ELF-1 (cell line): Measurements from ENCODE around the gene DEPP1.
"Not testable (repeated sequence)": the region's sequence is repeated elsewhere in the genome, so short reads cannot be mapped to it uniquely, and the experiment has no call there.

Experiments
- DNase-seq: peaks from one replicate; pipeline ENCODE4 v3.0.0-alpha.2; 2016; ENCODE audit warnings: low read depth, low spot score

The DEPP1 gene

GRCh38 chr10:44978570-44979280 is at the start of gene DEPP1:
TSS of gene DEPP1 (minus strand) at chr10:44978809. CDS start at chr10:44978030, 779 bp downstream.
- peak; percentile 99 for DNase-seq

GRCh38 chr10:45023426-45023825 is 44.8 kb upstream of the DEPP1 start:
- no peak for DNase-seq

- DNase-seq, result no peak
Measured at GRCh38 chr10:45015590-45015989, 37.0 kb upstream of the DEPP1 start.

GRCh38 chr10:45014557-45014956 is 35.9 kb upstream of the DEPP1 start:
- DNase-seq, result not testable (repeated sequence)

GRCh38 chr10:45008524-45009161 is 30.0 kb upstream of the DEPP1 start:
- DNase-seq, result peak; percentile 63

- no peak for DNase-seq
Measured at GRCh38 chr10:45006276-45007030, 27.8 kb upstream of the DEPP1 start.

- DNase-seq, result no peak
Measured at GRCh38 chr10:45005284-45005683, 26.7 kb upstream of the DEPP1 start.

GRCh38 chr10:45004661-45005060 is 26.1 kb upstream of the DEPP1 start:
- no peak for DNase-seq

- DNase-seq, result no peak
Measured at GRCh38 chr10:45003432-45004000, 24.9 kb upstream of the DEPP1 start.

- DNase-seq, result no peak
Measured at GRCh38 chr10:45001381-45002148, 23.0 kb upstream of the DEPP1 start.

- peak; percentile 67 for DNase-seq
Measured at GRCh38 chr10:45000752-45001380, 22.3 kb upstream of the DEPP1 start, which contains the start of gene ZNF22. TSS of gene ZNF22 (plus strand) at chr10:45000923. CDS start at chr10:45003369, 2,446 bp downstream.

GRCh38 chr10:45000138-45000751 is 21.6 kb upstream of the DEPP1 start:
- no peak for DNase-seq

GRCh38 chr10:44998146-44998631 is 19.6 kb upstream of the DEPP1 start:
- no peak for DNase-seq

- DNase-seq, result no peak
Measured at GRCh38 chr10:44997105-44997748, 18.6 kb upstream of the DEPP1 start.

- DNase-seq, result no peak
Measured at GRCh38 chr10:44995914-44996669, 17.5 kb upstream of the DEPP1 start.

- DNase-seq, result no peak
Measured at GRCh38 chr10:44995581-44995913, 16.9 kb upstream of the DEPP1 start.

GRCh38 chr10:44994752-44995530 is 16.3 kb upstream of the DEPP1 start:
- DNase-seq, result no peak
